ENCODE data around the gene GPR39.

DNA sequence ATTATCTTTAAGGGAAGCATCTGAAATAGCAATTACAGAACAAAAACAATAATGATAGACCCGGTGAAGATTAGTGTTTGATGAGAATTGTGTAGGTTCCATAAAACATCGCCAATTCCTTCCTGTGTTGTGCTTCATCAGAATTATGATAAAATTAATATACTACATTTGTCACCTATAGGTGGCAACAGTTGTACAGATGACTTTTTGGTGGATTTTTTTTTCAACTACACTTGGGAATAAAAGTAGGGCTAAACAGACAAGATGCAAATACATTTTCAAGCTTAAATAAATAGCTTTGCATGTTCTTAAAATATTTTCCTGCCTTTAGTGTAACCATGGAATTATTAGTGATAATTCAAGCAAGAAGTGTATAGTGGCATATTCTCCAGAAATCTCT lies 260.4 kb downstream of the GPR39 start:
- TF ChIP-seq, protein P1, sequence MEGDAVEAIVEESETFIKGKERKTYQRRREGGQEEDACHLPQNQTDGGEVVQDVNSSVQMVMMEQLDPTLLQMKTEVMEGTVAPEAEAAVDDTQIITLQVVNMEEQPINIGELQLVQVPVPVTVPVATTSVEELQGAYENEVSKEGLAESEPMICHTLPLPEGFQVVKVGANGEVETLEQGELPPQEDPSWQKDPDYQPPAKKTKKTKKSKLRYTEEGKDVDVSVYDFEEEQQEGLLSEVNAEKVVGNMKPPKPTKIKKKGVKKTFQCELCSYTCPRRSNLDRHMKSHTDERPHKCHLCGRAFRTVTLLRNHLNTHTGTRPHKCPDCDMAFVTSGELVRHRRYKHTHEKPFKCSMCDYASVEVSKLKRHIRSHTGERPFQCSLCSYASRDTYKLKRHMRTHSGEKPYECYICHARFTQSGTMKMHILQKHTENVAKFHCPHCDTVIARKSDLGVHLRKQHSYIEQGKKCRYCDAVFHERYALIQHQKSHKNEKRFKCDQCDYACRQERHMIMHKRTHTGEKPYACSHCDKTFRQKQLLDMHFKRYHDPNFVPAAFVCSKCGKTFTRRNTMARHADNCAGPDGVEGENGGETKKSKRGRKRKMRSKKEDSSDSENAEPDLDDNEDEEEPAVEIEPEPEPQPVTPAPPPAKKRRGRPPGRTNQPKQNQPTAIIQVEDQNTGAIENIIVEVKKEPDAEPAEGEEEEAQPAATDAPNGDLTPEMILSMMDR (IDR thresholded peaks at IDR 0.05 in 8 of 11, conservative IDR thresholded peaks at IDR 0.05 in 3 of 11): no peak
- TF ChIP-seq POLR2A (IDR thresholded peaks at IDR 0.05) (no peak), POLR2AphosphoS5 (IDR thresholded peaks at IDR 0.05) (no peak)

Data from spleen (tissue), 7 donors.